ENCODE results near the gene RAE1. TPM values are rescaled to one million over a fixed set of nuclear protein-coding genes. Genes with fewer than 3 reads are reported as not detected.

RAE1 gene
- total RNA-seq, 1 experiment from 2014 or later = 46.3 TPM

DNA sequence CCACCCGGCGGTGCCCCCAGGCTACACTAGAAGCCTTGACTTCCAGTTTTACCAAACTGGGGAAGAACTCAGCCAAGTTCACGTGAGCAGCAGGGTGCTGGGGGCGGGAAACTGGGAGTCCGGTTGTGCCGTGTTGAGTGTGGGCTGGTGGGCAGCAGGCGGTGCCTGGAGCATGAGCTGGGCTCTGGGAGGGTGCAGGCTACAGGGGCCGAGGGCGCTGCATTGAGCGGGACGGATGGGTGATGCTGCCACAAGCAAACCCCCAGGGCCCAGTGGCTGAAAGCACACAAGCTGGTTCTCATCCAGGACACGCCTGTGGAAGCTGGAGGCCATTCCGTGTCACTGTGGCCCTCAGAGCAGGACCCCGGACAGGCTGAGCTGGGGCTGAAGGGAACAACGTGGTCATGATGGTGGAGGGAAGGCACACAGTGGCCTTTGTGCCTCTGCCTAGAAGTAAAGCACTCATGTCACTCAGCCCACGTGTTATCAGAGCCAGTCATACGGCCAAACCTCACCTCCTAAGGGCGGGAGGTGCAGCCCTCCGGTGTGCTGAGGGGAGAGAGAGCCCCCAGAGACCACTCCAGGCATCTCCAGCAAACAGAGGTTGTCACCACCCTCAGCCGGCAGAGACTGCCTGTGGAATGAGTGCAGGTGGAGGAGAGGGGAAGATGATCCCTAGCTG is 69.7 kb downstream of the RAE1 start:
- no peak for DNase-seq (ENCODE audit: low read depth, low spot score)
- intact Hi-C loops (cut with micrococcal nuclease) = no loop called here
- ChIA-PET POLR2A (no interaction called here), CTCF (no interaction called here), RAD21 (ENCODE audit: low non-redundant PET in 1 of 2, low total read pairs in 2 of 2, uncharacterized antibody in 2 of 2, unreplicated experiment in 2 of 2) (no interaction called here)
- Histone ChIP-seq H3K36me3 (ENCODE audit: control insufficient read depth in 1 of 2, insufficient read depth in 2 of 2, low read length in 2 of 2) (no peaks in the 10 kb centered on the region), H3K27me3 (ENCODE audit: insufficient read depth, low read length) (peaks cover 4% of the 10 kb centered on the region; the same call in 1 of the 2 replicates), H3K27ac (ENCODE audit: low read depth, low read length) (no peak overlapping the region), H4K20me1 (ENCODE audit: insufficient read depth) (no peaks in the 10 kb centered on the region), H3K4me1 (ENCODE audit: control insufficient read depth in 1 of 2, insufficient read depth in 2 of 2, low read length in 2 of 2) (peaks cover 7 to 8% of the 10 kb centered on the region in 2 experiments), H3K9ac (ENCODE audit: low read length) (no peak overlapping the region), H3K4me3 (replicated peaks in 1 of 2; ENCODE audit: low read depth in 1 of 2, low read length in 2 of 2) (no peak overlapping the region), H3K79me2 (ENCODE audit: insufficient read depth, low read length) (no peaks in the 10 kb centered on the region), H3K4me2 (ENCODE audit: low read length) (no peak overlapping the region), H2AFZ (ENCODE audit: low read depth, low read length, poor library complexity, severe bottlenecking) (no peak overlapping the region), H3K9me2 (ENCODE audit: insufficient read depth) (no peaks in the 10 kb centered on the region), H3K9me3 (ENCODE audit: control insufficient read depth in 1 of 2, insufficient read depth in 1 of 2, low read depth in 1 of 2, low read length in 2 of 2) (no peaks in the 10 kb centered on the region)
- no TSS peak for BruUV-seq (replicated peaks)
- no peak for ATAC-seq
- no peak for TF ChIP-seq YY1 (IDR thresholded peaks at IDR 0.05; ENCODE audit: extremely low read depth, insufficient replicate concordance, low read depth, low read length)
- TF ChIP-seq, protein P1, sequence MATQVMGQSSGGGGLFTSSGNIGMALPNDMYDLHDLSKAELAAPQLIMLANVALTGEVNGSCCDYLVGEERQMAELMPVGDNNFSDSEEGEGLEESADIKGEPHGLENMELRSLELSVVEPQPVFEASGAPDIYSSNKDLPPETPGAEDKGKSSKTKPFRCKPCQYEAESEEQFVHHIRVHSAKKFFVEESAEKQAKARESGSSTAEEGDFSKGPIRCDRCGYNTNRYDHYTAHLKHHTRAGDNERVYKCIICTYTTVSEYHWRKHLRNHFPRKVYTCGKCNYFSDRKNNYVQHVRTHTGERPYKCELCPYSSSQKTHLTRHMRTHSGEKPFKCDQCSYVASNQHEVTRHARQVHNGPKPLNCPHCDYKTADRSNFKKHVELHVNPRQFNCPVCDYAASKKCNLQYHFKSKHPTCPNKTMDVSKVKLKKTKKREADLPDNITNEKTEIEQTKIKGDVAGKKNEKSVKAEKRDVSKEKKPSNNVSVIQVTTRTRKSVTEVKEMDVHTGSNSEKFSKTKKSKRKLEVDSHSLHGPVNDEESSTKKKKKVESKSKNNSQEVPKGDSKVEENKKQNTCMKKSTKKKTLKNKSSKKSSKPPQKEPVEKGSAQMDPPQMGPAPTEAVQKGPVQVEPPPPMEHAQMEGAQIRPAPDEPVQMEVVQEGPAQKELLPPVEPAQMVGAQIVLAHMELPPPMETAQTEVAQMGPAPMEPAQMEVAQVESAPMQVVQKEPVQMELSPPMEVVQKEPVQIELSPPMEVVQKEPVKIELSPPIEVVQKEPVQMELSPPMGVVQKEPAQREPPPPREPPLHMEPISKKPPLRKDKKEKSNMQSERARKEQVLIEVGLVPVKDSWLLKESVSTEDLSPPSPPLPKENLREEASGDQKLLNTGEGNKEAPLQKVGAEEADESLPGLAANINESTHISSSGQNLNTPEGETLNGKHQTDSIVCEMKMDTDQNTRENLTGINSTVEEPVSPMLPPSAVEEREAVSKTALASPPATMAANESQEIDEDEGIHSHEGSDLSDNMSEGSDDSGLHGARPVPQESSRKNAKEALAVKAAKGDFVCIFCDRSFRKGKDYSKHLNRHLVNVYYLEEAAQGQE (IDR thresholded peaks at IDR 0.05; ENCODE audit: low read depth) = no peak
- no peak for TF ChIP-seq TCF7L2 (IDR thresholded peaks at IDR 0.05; ENCODE audit: borderline replicate concordance, extremely low read depth, insufficient read depth, insufficient read length)
- TF ChIP-seq FOSL1 (IDR thresholded peaks at IDR 0.05; ENCODE audit: low read depth) = no peak
- no peak for TF ChIP-seq CBX3 (IDR thresholded peaks at IDR 0.05; ENCODE audit: low read depth)
- TF ChIP-seq, protein P2, sequence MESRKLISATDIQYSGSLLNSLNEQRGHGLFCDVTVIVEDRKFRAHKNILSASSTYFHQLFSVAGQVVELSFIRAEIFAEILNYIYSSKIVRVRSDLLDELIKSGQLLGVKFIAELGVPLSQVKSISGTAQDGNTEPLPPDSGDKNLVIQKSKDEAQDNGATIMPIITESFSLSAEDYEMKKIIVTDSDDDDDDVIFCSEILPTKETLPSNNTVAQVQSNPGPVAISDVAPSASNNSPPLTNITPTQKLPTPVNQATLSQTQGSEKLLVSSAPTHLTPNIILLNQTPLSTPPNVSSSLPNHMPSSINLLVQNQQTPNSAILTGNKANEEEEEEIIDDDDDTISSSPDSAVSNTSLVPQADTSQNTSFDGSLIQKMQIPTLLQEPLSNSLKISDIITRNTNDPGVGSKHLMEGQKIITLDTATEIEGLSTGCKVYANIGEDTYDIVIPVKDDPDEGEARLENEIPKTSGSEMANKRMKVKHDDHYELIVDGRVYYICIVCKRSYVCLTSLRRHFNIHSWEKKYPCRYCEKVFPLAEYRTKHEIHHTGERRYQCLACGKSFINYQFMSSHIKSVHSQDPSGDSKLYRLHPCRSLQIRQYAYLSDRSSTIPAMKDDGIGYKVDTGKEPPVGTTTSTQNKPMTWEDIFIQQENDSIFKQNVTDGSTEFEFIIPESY (IDR thresholded peaks at IDR 0.05; ENCODE audit: extremely low read depth, insufficient replicate concordance, low read length) = no peak
- TF ChIP-seq EZH2phosphoT487 (IDR thresholded peaks at IDR 0.05; ENCODE audit: borderline replicate concordance) = no peak
- no peak for TF ChIP-seq SRF (IDR thresholded peaks at IDR 0.05; ENCODE audit: low read depth)
- TF ChIP-seq JUND (IDR thresholded peaks at IDR 0.05) = no peak
- TF ChIP-seq EZH2 (IDR thresholded peaks at IDR 0.05) = no peak
- TF ChIP-seq, protein P3, sequence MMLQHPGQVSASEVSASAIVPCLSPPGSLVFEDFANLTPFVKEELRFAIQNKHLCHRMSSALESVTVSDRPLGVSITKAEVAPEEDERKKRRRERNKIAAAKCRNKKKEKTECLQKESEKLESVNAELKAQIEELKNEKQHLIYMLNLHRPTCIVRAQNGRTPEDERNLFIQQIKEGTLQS (IDR thresholded peaks at IDR 0.05) = no peak
- TF ChIP-seq ELF1 (IDR thresholded peaks at IDR 0.05; ENCODE audit: borderline replicate concordance, low read depth) = no peak
- TF ChIP-seq, protein P4, sequence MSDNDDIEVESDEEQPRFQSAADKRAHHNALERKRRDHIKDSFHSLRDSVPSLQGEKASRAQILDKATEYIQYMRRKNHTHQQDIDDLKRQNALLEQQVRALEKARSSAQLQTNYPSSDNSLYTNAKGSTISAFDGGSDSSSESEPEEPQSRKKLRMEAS (IDR thresholded peaks at IDR 0.05) = no peak
- TF ChIP-seq SIN3A (IDR thresholded peaks at IDR 0.05; ENCODE audit: low read depth) = no peak
- no peak for TF ChIP-seq EGR1 (IDR thresholded peaks at IDR 0.05; ENCODE audit: low read depth)
- TF ChIP-seq ZNF274 (IDR thresholded peaks at IDR 0.05; ENCODE audit: low read depth, low read length) = no peak
- no peak for TF ChIP-seq ZFX (IDR thresholded peaks at IDR 0.05)
- TF ChIP-seq POLR2A (IDR thresholded peaks at IDR 0.05; ENCODE audit: borderline replicate concordance, extremely low read depth, insufficient read depth, insufficient read length) = no peak
- TF ChIP-seq, protein P5, sequence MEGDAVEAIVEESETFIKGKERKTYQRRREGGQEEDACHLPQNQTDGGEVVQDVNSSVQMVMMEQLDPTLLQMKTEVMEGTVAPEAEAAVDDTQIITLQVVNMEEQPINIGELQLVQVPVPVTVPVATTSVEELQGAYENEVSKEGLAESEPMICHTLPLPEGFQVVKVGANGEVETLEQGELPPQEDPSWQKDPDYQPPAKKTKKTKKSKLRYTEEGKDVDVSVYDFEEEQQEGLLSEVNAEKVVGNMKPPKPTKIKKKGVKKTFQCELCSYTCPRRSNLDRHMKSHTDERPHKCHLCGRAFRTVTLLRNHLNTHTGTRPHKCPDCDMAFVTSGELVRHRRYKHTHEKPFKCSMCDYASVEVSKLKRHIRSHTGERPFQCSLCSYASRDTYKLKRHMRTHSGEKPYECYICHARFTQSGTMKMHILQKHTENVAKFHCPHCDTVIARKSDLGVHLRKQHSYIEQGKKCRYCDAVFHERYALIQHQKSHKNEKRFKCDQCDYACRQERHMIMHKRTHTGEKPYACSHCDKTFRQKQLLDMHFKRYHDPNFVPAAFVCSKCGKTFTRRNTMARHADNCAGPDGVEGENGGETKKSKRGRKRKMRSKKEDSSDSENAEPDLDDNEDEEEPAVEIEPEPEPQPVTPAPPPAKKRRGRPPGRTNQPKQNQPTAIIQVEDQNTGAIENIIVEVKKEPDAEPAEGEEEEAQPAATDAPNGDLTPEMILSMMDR (IDR thresholded peaks at IDR 0.05 in 2 of 3, conservative IDR thresholded peaks at IDR 0.05 in 1 of 3; ENCODE audit: borderline replicate concordance in 1 of 3, insufficient read depth in 1 of 3, low read depth in 2 of 3, low read length in 2 of 3) = no peak
- no peak for TF ChIP-seq SP1 (IDR thresholded peaks at IDR 0.05; ENCODE audit: low read depth)

Measured in HCT116 (cell line).